ENCODE data around the gene CDC42EP4.
A peak's percentile ranks its signal among the peaks of the same experiment; 100 is the strongest.

Gene CDC42EP4

DNA sequence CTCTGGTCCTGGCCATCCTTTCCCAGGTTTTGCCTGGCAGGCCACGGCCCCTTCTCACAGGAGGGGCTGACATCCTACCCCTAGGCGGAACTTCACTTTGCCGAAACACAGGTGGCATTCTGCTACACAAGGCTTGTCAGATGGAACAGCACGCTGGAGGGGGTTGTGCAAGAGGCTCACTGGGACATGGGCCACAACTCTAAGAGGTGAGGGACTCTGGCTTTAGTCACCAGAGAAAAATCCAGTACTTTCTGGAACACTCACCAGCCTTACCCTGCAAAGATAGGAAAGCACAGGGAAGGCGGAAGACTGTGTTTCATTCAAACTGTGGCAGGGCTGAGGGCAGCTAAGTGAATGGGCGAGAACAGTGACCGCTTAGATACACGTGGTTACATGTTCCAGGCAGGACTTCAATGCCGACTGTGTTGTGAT, 18.3 kb downstream of the CDC42EP4 start:
- DNase-seq = no peak

DNA sequence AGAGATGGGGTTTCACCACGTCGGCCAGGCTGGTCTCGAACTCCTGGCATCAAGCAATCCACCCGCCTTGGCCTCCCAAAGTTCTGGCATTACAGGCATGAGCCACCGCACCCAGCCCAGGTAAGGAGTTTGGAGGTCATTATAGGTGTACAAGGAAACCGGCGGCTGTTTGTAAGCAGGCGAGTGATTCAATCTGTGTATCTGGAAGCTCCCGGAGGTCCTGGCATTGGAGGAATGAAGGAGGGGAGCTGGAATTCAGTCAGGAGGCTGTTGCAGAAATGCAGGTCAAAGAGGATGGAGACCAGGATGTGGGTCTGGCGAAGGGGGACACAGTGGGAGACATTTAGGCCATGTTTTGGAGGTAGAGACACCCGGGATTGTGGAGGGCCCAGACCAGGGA, 18.8 kb downstream of the CDC42EP4 start:
- DNase-seq = no peak

GRCh38 chr17:73292031-73292531, 19.7 kb downstream of the CDC42EP4 start:
- DNase-seq = no peak

GRCh38 chr17:73291260-73291801, 20.5 kb downstream of the CDC42EP4 start:
- DNase-seq = no peak

DNA sequence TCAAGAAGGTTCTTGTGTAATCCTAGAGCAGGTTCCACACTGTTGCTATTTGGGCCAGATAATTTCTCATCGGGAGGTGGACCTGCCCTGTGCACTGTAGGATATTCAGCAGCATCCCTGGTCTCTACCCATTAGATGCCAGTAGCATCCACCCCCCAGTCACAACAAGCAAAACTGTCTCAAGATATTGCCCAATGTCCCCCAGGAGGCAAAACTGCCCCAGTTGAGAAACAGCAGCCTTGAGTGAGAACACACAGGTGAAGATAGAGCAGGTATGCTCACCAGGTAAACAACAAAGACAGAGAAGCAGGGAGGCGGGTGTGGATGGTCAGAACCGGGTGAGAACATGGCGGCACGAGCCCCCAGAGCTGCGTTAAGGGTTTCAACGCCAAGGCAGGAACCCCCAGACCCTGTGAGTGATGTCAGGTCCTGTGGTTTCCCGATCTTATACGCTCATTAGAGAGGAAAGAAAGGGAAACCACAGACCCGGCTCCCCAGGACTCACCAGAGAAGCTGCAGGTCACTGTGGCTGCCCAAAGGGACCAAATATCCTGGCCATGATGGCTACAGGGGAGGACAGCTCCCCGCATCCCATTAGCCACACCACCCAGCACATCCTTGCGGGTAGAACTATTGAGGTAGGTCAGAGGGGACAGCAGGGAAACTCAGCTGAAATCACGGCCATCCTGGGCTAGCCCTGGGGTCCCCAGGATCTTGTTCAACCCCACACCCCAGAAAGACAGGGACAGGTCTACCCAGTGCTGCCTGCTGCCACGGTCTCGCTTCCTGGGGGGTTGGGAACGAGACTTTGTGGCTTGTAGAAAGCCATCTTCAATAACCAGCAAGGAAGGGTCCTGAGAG, 21.2 kb downstream of the CDC42EP4 start:
- DNase-seq = no peak

DNA sequence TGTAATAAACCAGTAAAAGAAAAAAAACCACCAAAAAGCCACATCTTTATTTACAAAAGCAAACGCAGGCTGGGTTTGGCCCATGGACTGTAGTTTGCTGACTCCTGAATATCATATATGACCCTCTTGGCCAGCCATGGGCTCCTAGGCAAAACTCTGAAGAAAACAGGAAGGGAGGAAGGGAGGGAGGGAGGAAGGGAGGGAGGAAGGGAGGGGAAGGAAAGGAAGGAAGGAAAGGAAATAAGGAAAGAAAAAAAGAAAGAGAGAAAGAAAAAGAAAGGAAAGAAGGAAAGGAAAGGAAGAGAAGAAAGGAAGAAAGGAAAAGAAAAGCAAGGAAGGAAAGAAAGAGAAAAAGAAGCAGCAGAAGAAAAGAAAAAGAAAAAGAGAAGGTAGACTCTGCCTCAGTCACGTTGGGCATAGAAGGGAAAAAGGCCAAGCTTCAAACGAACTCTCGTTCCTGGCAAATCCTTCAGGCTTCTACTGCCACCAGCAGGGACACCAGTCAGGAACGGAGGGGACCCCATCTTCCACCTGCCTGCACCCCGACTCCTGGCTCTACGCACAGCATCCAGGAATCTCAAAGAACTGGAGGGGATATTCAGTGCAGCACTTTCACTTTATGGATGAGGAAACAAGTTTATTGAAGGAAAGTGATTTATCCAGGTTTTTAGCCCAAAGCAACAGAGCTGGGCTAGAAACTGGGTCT, 22.1 kb downstream of the CDC42EP4 start:
- no peak for DNase-seq

GRCh38 chr17:73288534-73289302, 23.1 kb downstream of the CDC42EP4 start:
- no peak for DNase-seq

GRCh38 chr17:73286863-73287296, 24.9 kb downstream of the CDC42EP4 start:
- no peak for DNase-seq

GRCh38 chr17:73285916-73286862, 25.6 kb downstream of the CDC42EP4 start:
- DNase-seq = no peak

GRCh38 chr17:73285603-73285908, 26.2 kb downstream of the CDC42EP4 start:
- DNase-seq = no peak

- DNase-seq = no peak
Observed at GRCh38 chr17:73284906-73285602, 26.7 kb downstream of the CDC42EP4 start.

- DNase-seq = no peak
Observed at GRCh38 chr17:73284354-73284753, 27.4 kb downstream of the CDC42EP4 start.

DNA sequence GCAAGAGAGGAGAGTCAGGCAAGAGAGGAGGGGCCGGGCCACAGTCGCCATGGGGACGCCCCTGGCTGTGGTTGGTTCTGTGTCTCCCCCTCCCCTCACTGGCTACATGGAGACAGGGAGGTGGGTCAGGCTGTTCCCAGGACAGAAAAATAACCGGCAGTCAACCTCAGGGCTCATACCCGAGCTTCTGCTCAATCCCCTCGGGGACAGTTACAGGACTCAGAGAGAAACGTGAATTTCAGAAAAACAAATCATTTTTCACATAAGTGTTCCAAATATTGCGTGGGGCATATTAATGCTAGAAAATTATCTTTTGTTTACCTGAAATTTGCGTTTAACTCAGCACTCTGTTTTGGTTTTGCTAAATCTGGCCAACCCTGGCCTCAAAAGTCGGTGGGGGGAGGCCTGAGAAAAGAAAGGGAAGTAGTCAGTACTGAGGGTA, 27.9 kb downstream of the CDC42EP4 start:
- DNase-seq = no peak

DNA sequence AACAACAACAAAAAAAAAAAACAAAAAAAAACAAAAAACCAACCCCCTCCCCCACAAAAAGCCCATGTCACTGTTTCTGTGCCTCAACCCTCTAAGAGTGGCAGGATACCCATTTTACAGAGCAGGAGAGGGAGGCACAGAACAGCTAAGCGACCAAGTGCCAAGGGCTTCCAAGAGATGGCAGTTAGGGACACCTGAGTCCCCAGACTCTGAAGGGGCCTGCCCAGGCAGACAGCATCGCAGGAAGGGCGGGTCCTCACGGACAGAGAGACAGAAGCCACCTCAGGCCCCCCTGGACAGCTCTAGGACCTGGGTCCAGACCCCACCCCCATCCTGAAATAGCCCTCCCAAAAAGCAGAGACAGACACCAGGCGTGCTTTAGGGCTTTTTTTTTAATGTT, 28.6 kb downstream of the CDC42EP4 start:
- no peak for DNase-seq

- DNase-seq = no peak
Observed at GRCh38 chr17:73282629-73283028, 29.2 kb downstream of the CDC42EP4 start.

DNA sequence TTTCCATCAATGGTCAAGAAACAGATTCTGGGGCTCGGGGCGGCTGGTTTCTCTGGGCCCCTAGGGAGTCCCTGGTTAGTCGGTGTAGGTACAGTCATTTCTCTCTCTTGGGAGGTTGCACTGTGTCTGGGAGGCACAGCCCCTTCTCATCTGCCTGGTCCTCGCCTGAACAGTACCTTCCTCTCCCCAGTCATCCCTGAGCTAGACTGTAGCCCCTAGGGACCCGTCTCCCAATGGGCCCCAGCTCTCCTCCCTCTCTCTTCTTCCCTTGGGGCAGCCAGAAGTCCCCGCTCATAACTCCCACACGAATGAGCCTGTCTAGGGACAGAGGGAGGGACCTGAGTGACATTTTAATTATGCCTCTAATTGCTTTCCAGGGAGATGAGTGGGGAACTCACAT, 29.9 kb downstream of the CDC42EP4 start:
- peak; percentile 26 for DNase-seq

GRCh38 chr17:73280191-73280590, 31.6 kb downstream of the CDC42EP4 start:
- DNase-seq = no peak

- DNase-seq = no peak
Observed at GRCh38 chr17:73279704-73280103, 32.1 kb downstream of the CDC42EP4 start.

- peak; percentile 44 for DNase-seq
Observed at GRCh38 chr17:73278465-73279453, 33.0 kb downstream of the CDC42EP4 start.

- no peak for DNase-seq
Observed at GRCh38 chr17:73278049-73278464, 33.7 kb downstream of the CDC42EP4 start.

Data from NCI-H2107 (cell line).